HG03135 (cell line): ENCODE results near the gene KRT4.

Source experiments
- ATAC-seq: cut with Tn5 transposase; IDR thresholded peaks from one replicate; pipeline ENCODE4 v1.9.1; 2021; ENCODE audit warnings: mild to moderate bottlenecking, moderate library complexity; ENCODE audit not compliant: unreplicated experiment

The KRT4 gene

GRCh38 chr12:52822771-52823510 lies 9.0 kb upstream of the KRT4 start:
- ATAC-seq: no peak

GRCh38 chr12:52821826-52822660 lies 8.1 kb upstream of the KRT4 start:
- ATAC-seq: no peak

- ATAC-seq: no peak
Measured at GRCh38 chr12:52821071-52821730, 7.3 kb upstream of the KRT4 start.

GRCh38 chr12:52820521-52820920 lies 6.6 kb upstream of the KRT4 start:
- ATAC-seq: no peak

- ATAC-seq: no peak
Measured at GRCh38 chr12:52819731-52820510, 6.0 kb upstream of the KRT4 start.

- no peak for ATAC-seq
Measured at GRCh38 chr12:52818887-52819420, 5.0 kb upstream of the KRT4 start.

GRCh38 chr12:52818388-52818787 lies 4.5 kb upstream of the KRT4 start:
- ATAC-seq: no peak

- ATAC-seq: no peak
Measured at GRCh38 chr12:52817699-52818238, 3.9 kb upstream of the KRT4 start.

GRCh38 chr12:52817003-52817698 lies 3.2 kb upstream of the KRT4 start:
- ATAC-seq: no peak

GRCh38 chr12:52815676-52816588 lies 2.0 kb upstream of the KRT4 start:
- ATAC-seq: no peak

- ATAC-seq: no peak
Measured at GRCh38 chr12:52815161-52815560, 1.2 kb upstream of the KRT4 start.

GRCh38 chr12:52814710-52815155 lies 817 bp upstream of the KRT4 start:
- no peak for ATAC-seq

- ATAC-seq: no peak
Measured at GRCh38 chr12:52813203-52813819, 605 bp downstream of the KRT4 start.

- ATAC-seq: no peak
Measured at GRCh38 chr12:52812749-52813148, 1.2 kb downstream of the KRT4 start.

- ATAC-seq: no peak
Measured at GRCh38 chr12:52812073-52812400, 1.9 kb downstream of the KRT4 start.

- no peak for ATAC-seq
Measured at GRCh38 chr12:52811191-52812072, 2.5 kb downstream of the KRT4 start.

- no peak for ATAC-seq
Measured at GRCh38 chr12:52810554-52810953, 3.4 kb downstream of the KRT4 start.
